ENCODE results near the gene LIN9. TPM values are rescaled to one million over a fixed set of nuclear protein-coding genes. Genes with fewer than 3 reads are reported as not detected.

Gene LIN9
- total RNA-seq, 4 donors from 2014 or later, result 2.1 to 4.7 (median 2.8) TPM

- H3K4me1 ChIP-seq, result no peaks in the 10 kb centered on the region
- ATAC-seq, result no peak
- H3K9me3 ChIP-seq, result no peaks in the 10 kb centered on the region
- H3K27ac ChIP-seq, result no peak overlapping the region
- intact Hi-C loops (cut with DNase I; ENCODE audit: low total_unique reads), result no loop called here
- no peaks in the 10 kb centered on the region for H3K27me3 ChIP-seq
- H3K4me3 ChIP-seq, result no peak overlapping the region
- DNase-seq, result no peak
- TF ChIP-seq CTCF (IDR thresholded peaks at IDR 0.05 in 4 of 5, conservative IDR thresholded peaks at IDR 0.05 in 1 of 5) (no peak), POLR2A (IDR thresholded peaks at IDR 0.05) (no peak)
- in situ Hi-C loops (cut with MboI; ENCODE audit: low sequenced_read_pairs in 4 of 4), result no loop called here
- H3K36me3 ChIP-seq, result peaks cover 0 to 9% of the 10 kb centered on the region in 2 donors
Measured at GRCh38 chr1:226248796-226249195, 60.2 kb downstream of the LIN9 start.

- TF ChIP-seq POLR2A (IDR thresholded peaks at IDR 0.05) (no peak), CTCF (IDR thresholded peaks at IDR 0.05 in 4 of 5, conservative IDR thresholded peaks at IDR 0.05 in 1 of 5) (no peak)
- Histone ChIP-seq H3K36me3 (peaks cover 0 to 9% of the 10 kb centered on the region in 2 donors), H3K4me1 (no peaks in the 10 kb centered on the region), H3K9me3 (no peaks in the 10 kb centered on the region), H3K27me3 (no peaks in the 10 kb centered on the region), H3K27ac (no peak overlapping the region), H3K4me3 (no peak overlapping the region)
- in situ Hi-C loops (cut with MboI; ENCODE audit: low sequenced_read_pairs in 4 of 4) (no loop called here), intact Hi-C loops (cut with DNase I; ENCODE audit: low total_unique reads) (no loop called here)
- ATAC-seq (no peak), DNase-seq (no peak)
Measured at GRCh38 chr1:226248091-226248490, 60.9 kb downstream of the LIN9 start.

- in situ Hi-C loops (cut with MboI; ENCODE audit: low sequenced_read_pairs in 4 of 4) (no loop called here), intact Hi-C loops (cut with DNase I; ENCODE audit: low total_unique reads) (no loop called here)
- TF ChIP-seq POLR2A (IDR thresholded peaks at IDR 0.05) (no peak), CTCF (IDR thresholded peaks at IDR 0.05 in 4 of 5, conservative IDR thresholded peaks at IDR 0.05 in 1 of 5) (no peak)
- H3K4me1 ChIP-seq, result no peaks in the 10 kb centered on the region
- H3K27me3 ChIP-seq, result no peaks in the 10 kb centered on the region
- DNase-seq (no peak), ATAC-seq (no peak)
- no peak overlapping the region for H3K27ac ChIP-seq
- H3K9me3 ChIP-seq, result no peaks in the 10 kb centered on the region
- no peak overlapping the region for H3K4me3 ChIP-seq
- H3K36me3 ChIP-seq, result peaks cover 0 to 4% of the 10 kb centered on the region in 2 donors
Measured at GRCh38 chr1:226239421-226239820, 69.5 kb downstream of the LIN9 start.

- Histone ChIP-seq H3K4me1 (no peaks in the 10 kb centered on the region), H3K27me3 (no peaks in the 10 kb centered on the region), H3K27ac (no peak overlapping the region), H3K9me3 (no peaks in the 10 kb centered on the region), H3K36me3 (peaks cover 0 to 4% of the 10 kb centered on the region in 2 donors), H3K4me3 (no peak overlapping the region)
- no peak for ATAC-seq
- TF ChIP-seq POLR2A (IDR thresholded peaks at IDR 0.05) (no peak), CTCF (IDR thresholded peaks at IDR 0.05 in 4 of 5, conservative IDR thresholded peaks at IDR 0.05 in 1 of 5) (no peak)
- no peak for DNase-seq
- intact Hi-C loops (cut with DNase I; ENCODE audit: low total_unique reads), result no loop called here
- in situ Hi-C loops (cut with MboI; ENCODE audit: low sequenced_read_pairs in 4 of 4), result no loop called here
Measured at GRCh38 chr1:226236826-226237225, 72.1 kb downstream of the LIN9 start.

GRCh38 chr1:226233806-226234205 is 75.2 kb downstream of the LIN9 start:
- DNase-seq, result no peak
- Histone ChIP-seq H3K4me1 (no peaks in the 10 kb centered on the region), H3K9me3 (no peaks in the 10 kb centered on the region), H3K4me3 (no peak overlapping the region), H3K27me3 (no peaks in the 10 kb centered on the region), H3K27ac (no peak overlapping the region), H3K36me3 (peaks cover 0 to 3% of the 10 kb centered on the region in 2 donors)
- intact Hi-C loops (cut with DNase I; ENCODE audit: low total_unique reads) (no loop called here), in situ Hi-C loops (cut with MboI; ENCODE audit: low sequenced_read_pairs in 4 of 4) (no loop called here)
- ATAC-seq, result no peak
- TF ChIP-seq POLR2A (IDR thresholded peaks at IDR 0.05), result no peak
- no peak for TF ChIP-seq CTCF (IDR thresholded peaks at IDR 0.05 in 4 of 5, conservative IDR thresholded peaks at IDR 0.05 in 1 of 5)
